Measurements from ENCODE around the gene ZNF516.

Gene ZNF516

GRCh38 chr18:76356666-76357065 is 138.4 kb downstream of the ZNF516 start:
- Histone ChIP-seq H3K27me3 (ENCODE audit: insufficient read depth, low read length) (no peaks in the 10 kb centered on the region), H3K9ac (ENCODE audit: low read length) (no peak overlapping the region), H2AFZ (ENCODE audit: low read length) (no peak overlapping the region), H3K79me2 (ENCODE audit: insufficient read depth, low read length) (no peaks in the 10 kb centered on the region), H3K36me3 (ENCODE audit: insufficient read depth, low read length) (no peaks in the 10 kb centered on the region; the same call in 1 of the 2 replicates), H3K4me1 (ENCODE audit: insufficient read depth, low read length, severe bottlenecking) (no peaks in the 10 kb centered on the region), H3F3A (ENCODE audit: insufficient read depth, low read length) (no peaks in the 10 kb centered on the region), H4K20me1 (ENCODE audit: insufficient read depth, low read length) (no peaks in the 10 kb centered on the region), H3K4me2 (ENCODE audit: low read length) (no peak overlapping the region), H3K9me3 (ENCODE audit: low read length) (0 out of 2 replicates have a peak, but pooled peaks cover 3% of the 10 kb centered on the region), H3K27ac (ENCODE audit: low read depth, low read length, poor library complexity, severe bottlenecking) (no peak overlapping the region), H3K9me2 (ENCODE audit: low read depth, low read length) (no peaks in the 10 kb centered on the region), H3K4me3 (ENCODE audit: low read depth, low read length, poor library complexity, severe bottlenecking) (no peak overlapping the region)
- no peak for TF ChIP-seq EZH2 (IDR thresholded peaks at IDR 0.05; ENCODE audit: borderline replicate concordance, low read length)
- TF ChIP-seq, protein P1, sequence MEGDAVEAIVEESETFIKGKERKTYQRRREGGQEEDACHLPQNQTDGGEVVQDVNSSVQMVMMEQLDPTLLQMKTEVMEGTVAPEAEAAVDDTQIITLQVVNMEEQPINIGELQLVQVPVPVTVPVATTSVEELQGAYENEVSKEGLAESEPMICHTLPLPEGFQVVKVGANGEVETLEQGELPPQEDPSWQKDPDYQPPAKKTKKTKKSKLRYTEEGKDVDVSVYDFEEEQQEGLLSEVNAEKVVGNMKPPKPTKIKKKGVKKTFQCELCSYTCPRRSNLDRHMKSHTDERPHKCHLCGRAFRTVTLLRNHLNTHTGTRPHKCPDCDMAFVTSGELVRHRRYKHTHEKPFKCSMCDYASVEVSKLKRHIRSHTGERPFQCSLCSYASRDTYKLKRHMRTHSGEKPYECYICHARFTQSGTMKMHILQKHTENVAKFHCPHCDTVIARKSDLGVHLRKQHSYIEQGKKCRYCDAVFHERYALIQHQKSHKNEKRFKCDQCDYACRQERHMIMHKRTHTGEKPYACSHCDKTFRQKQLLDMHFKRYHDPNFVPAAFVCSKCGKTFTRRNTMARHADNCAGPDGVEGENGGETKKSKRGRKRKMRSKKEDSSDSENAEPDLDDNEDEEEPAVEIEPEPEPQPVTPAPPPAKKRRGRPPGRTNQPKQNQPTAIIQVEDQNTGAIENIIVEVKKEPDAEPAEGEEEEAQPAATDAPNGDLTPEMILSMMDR (IDR thresholded peaks at IDR 0.05; ENCODE audit: low read length) = no peak

GRCh38 chr18:76354348-76354747 is 140.7 kb downstream of the ZNF516 start:
- Histone ChIP-seq H3K4me1 (ENCODE audit: insufficient read depth, low read length, severe bottlenecking) (no peaks in the 10 kb centered on the region), H3K4me3 (ENCODE audit: low read depth, low read length, poor library complexity, severe bottlenecking) (no peak overlapping the region), H3K36me3 (ENCODE audit: insufficient read depth, low read length) (no peaks in the 10 kb centered on the region; the same call in 1 of the 2 replicates), H4K20me1 (ENCODE audit: insufficient read depth, low read length) (no peaks in the 10 kb centered on the region), H3K9me3 (ENCODE audit: low read length) (0 out of 2 replicates have a peak, but pooled peaks cover 3% of the 10 kb centered on the region), H2AFZ (ENCODE audit: low read length) (no peak overlapping the region), H3K27ac (ENCODE audit: low read depth, low read length, poor library complexity, severe bottlenecking) (no peak overlapping the region), H3K27me3 (ENCODE audit: insufficient read depth, low read length) (no peaks in the 10 kb centered on the region), H3K9ac (ENCODE audit: low read length) (no peak overlapping the region), H3K9me2 (ENCODE audit: low read depth, low read length) (no peaks in the 10 kb centered on the region), H3F3A (ENCODE audit: insufficient read depth, low read length) (no peaks in the 10 kb centered on the region), H3K4me2 (ENCODE audit: low read length) (no peak overlapping the region), H3K79me2 (ENCODE audit: insufficient read depth, low read length) (no peaks in the 10 kb centered on the region)
- TF ChIP-seq EZH2 (IDR thresholded peaks at IDR 0.05; ENCODE audit: borderline replicate concordance, low read length) = no peak
- TF ChIP-seq, protein P1 (IDR thresholded peaks at IDR 0.05; ENCODE audit: low read length) = no peak

DNA sequence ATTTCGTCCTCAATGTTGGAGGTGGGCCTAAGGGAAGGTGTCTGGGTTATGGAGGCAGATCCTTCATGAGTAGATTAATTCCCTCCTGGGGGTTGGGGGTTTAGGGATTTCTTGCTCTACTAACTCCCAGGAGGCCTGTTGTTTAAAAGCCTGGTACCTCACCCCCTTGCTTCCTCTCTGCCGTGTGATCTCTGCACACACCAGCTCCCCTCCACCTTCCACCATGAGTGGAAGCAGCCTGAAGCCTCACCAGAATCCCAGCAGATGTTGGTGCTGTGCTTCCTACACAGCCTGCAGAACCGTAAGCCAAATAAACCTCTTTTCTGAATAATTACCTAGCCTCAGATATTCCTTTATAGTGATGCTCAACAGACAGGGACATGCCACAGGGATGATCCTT is 141.5 kb downstream of the ZNF516 start:
- H3K4me3 ChIP-seq (ENCODE audit: low read depth, low read length, poor library complexity, severe bottlenecking) = no peak overlapping the region
- H3K27me3 ChIP-seq (ENCODE audit: insufficient read depth, low read length) = no peaks in the 10 kb centered on the region
- 0 out of 2 replicates have a peak, but pooled peaks cover 3% of the 10 kb centered on the region for H3K9me3 ChIP-seq (ENCODE audit: low read length)
- no peak for TF ChIP-seq EZH2 (IDR thresholded peaks at IDR 0.05; ENCODE audit: borderline replicate concordance, low read length)
- TF ChIP-seq, protein P1 (IDR thresholded peaks at IDR 0.05; ENCODE audit: low read length) = no peak
- H3K9me2 ChIP-seq (ENCODE audit: low read depth, low read length) = no peaks in the 10 kb centered on the region
- no peaks in the 10 kb centered on the region for H3K4me1 ChIP-seq (ENCODE audit: insufficient read depth, low read length, severe bottlenecking)
- no peaks in the 10 kb centered on the region for H3F3A ChIP-seq (ENCODE audit: insufficient read depth, low read length)
- H3K79me2 ChIP-seq (ENCODE audit: insufficient read depth, low read length) = no peaks in the 10 kb centered on the region
- H3K4me2 ChIP-seq (ENCODE audit: low read length) = no peak overlapping the region
- no peaks in the 10 kb centered on the region; the same call in 1 of the 2 replicates for H3K36me3 ChIP-seq (ENCODE audit: insufficient read depth, low read length)
- H3K9ac ChIP-seq (ENCODE audit: low read length) = no peak overlapping the region
- no peaks in the 10 kb centered on the region for H4K20me1 ChIP-seq (ENCODE audit: insufficient read depth, low read length)
- H3K27ac ChIP-seq (ENCODE audit: low read depth, low read length, poor library complexity, severe bottlenecking) = no peak overlapping the region
- no peak overlapping the region for H2AFZ ChIP-seq (ENCODE audit: low read length)

Measured in OCI-LY1 (cell line).